ENCODE measurements around the gene ARL3. TPM values are rescaled to one million over a fixed set of nuclear protein-coding genes. Genes with fewer than 3 reads are reported as not detected.

ARL3 gene
- total RNA-seq, 1 donor from 2014 or later = 9.5 TPM

GRCh38 chr10:102758240-102758932, 44.2 kb upstream of the ARL3 start:
- H3K4me3 ChIP-seq (ENCODE audit: low read depth, low read length) = peak overlapping the region; percentile 21
- no peak for DNase-seq (ENCODE audit: low read depth)

GRCh38 chr10:102757323-102757722, 43.1 kb upstream of the ARL3 start:
- DNase-seq (ENCODE audit: low read depth) = no peak
- TF ChIP-seq CTCF (conservative IDR thresholded peaks at IDR 0.05; ENCODE audit: low read depth, low read length) = no peak
- no peak overlapping the region for H3K4me3 ChIP-seq (ENCODE audit: low read depth, low read length)

More at GRCh38 chr10:102758240-102758932, 44.2 kb upstream of the ARL3 start:
- TF ChIP-seq CTCF (conservative IDR thresholded peaks at IDR 0.05; ENCODE audit: low read depth, low read length) = no peak

- H3K4me3 ChIP-seq (ENCODE audit: low read depth, low read length) = no peak overlapping the region
- no peak for DNase-seq (ENCODE audit: low read depth)
- no peak for TF ChIP-seq CTCF (conservative IDR thresholded peaks at IDR 0.05; ENCODE audit: low read depth, low read length)
Observed at GRCh38 chr10:102753718-102754117, 39.5 kb upstream of the ARL3 start.

- peak; percentile 73 for TF ChIP-seq CTCF (conservative IDR thresholded peaks at IDR 0.05; ENCODE audit: low read depth, low read length)
- no peak for DNase-seq (ENCODE audit: low read depth)
- no peak overlapping the region for H3K4me3 ChIP-seq (ENCODE audit: low read depth, low read length)
Observed at GRCh38 chr10:102752934-102753664, 38.9 kb upstream of the ARL3 start.

GRCh38 chr10:102752266-102752930, 38.2 kb upstream of the ARL3 start:
- no peak for DNase-seq (ENCODE audit: low read depth)
- no peak for TF ChIP-seq CTCF (conservative IDR thresholded peaks at IDR 0.05; ENCODE audit: low read depth, low read length)
- H3K4me3 ChIP-seq (ENCODE audit: low read depth, low read length) = no peak overlapping the region

- TF ChIP-seq CTCF (conservative IDR thresholded peaks at IDR 0.05; ENCODE audit: low read depth, low read length) = no peak
- H3K4me3 ChIP-seq (ENCODE audit: low read depth, low read length) = peak overlapping the region; percentile 91
- DNase-seq (ENCODE audit: low read depth) = no peak
Observed at GRCh38 chr10:102745157-102745556, 31.0 kb upstream of the ARL3 start.
